GM12892 (cell line): ENCODE data around the gene PDGFRA.
"Not testable (repeated sequence)": the region's sequence is repeated elsewhere in the genome, so short reads cannot be mapped to it uniquely, and the experiment has no call there.

Source experiments
- DNase-seq: peaks from one replicate; pipeline ENCODE4 v3.0.0; 2011; ENCODE audit not compliant: insufficient read length
- FAIRE-seq: peaks from 2 replicates; lab custom pipeline; 2011; peaks lifted over from hg19 to GRCh38; lab: Jason Lieb, UNC
- POLR2A ChIP-seq: IDR thresholded peaks from 2 replicates; pipeline ENCODE4 v1.6.1; 2011; ENCODE audit warnings: low read depth, low read length, control low read depth
- POLR2AphosphoS5 ChIP-seq: IDR thresholded peaks from 2 replicates; pipeline ENCODE4 v1.6.1; 2011; ENCODE audit warnings: low read depth, low read length, control low read depth
- TAF1 ChIP-seq: IDR thresholded peaks from 2 replicates; pipeline ENCODE4 v1.6.1; 2011; ENCODE audit warnings: low read depth, mild to moderate bottlenecking, control low read depth, low read length, borderline replicate concordance

The PDGFRA gene

GRCh38 chr4:54320826-54321685 is 92.0 kb downstream of the PDGFRA start:
- FAIRE-seq (no peak), DNase-seq (no peak)

GRCh38 chr4:54322818-54323417 is 93.8 kb downstream of the PDGFRA start:
- TF ChIP-seq POLR2AphosphoS5 (no peak), TAF1 (no peak), POLR2A (no peak)
- FAIRE-seq: peak; percentile 93

More at GRCh38 chr4:54320826-54321685, 92.0 kb downstream of the PDGFRA start:
- TF ChIP-seq TAF1 (no peak), POLR2AphosphoS5 (no peak), POLR2A (no peak)

GRCh38 chr4:54330896-54331295 is 101.8 kb downstream of the PDGFRA start:
- FAIRE-seq: no peak
- DNase-seq: no peak
- TF ChIP-seq POLR2AphosphoS5 (no peak), TAF1 (no peak), POLR2A (no peak)

More at GRCh38 chr4:54322818-54323417, 93.8 kb downstream of the PDGFRA start:
- DNase-seq: peak; percentile 38

- TF ChIP-seq POLR2AphosphoS5: no peak
- no peak for TF ChIP-seq POLR2A
- no peak for TF ChIP-seq TAF1
- FAIRE-seq (no peak), DNase-seq (no peak)
Observed at GRCh38 chr4:54332542-54332941, 103.4 kb downstream of the PDGFRA start.

- FAIRE-seq (no peak), DNase-seq (no peak)
- TF ChIP-seq POLR2A (no peak), POLR2AphosphoS5 (no peak), TAF1 (no peak)
Observed at GRCh38 chr4:54333657-54334056, 104.6 kb downstream of the PDGFRA start.

- not testable (repeated sequence) for DNase-seq, FAIRE-seq
Observed at GRCh38 chr4:54334769-54335168, 105.7 kb downstream of the PDGFRA start.

- TF ChIP-seq POLR2A (no peak), POLR2AphosphoS5 (no peak), TAF1 (no peak)
- FAIRE-seq (no peak), DNase-seq (no peak)
Observed at GRCh38 chr4:54337009-54337408, 107.9 kb downstream of the PDGFRA start.

- DNase-seq: not testable (repeated sequence)
Observed at GRCh38 chr4:54342067-54342466, 113.0 kb downstream of the PDGFRA start.

More at GRCh38 chr4:54342067-54342466, 113.0 kb downstream of the PDGFRA start:
- FAIRE-seq: not testable (repeated sequence)
